ENCODE measurements around the gene BORCS6.

DNA sequence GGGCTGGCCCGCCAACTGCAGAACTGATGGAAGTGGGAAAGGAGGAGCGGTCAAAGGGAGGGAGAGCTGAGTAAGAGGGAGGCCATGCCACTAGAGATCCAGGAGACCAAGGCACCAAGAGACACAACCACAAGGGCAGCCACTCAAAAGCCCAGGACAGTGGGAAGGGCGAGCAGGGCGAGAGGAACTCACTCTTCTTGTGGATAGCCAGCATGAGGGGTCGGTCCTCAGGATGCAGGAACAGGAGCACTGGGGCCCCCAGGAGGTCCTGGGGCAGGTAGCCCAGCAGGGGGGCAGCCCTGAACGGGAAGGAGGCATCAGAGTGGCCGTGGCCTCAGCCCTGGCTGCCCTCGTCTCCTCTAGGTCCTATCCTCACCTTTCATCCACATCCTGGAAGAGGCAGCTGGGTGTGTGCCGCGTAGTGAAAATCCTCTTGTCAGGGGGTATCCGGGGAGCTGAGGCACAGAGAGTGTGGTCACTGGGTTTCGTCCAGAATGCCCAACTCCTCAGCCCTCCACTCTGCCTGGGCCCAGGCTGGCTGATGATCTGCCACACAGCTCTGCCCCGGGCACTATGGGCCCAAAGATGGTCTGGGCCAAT lies 42.1 kb downstream of the BORCS6 start:
- TF ChIP-seq TAF1 (conservative IDR thresholded peaks at IDR 0.05) (no peak), JUND (IDR thresholded peaks at IDR 0.05) (no peak), SP1 (IDR thresholded peaks at IDR 0.05) (no peak)
- TF ChIP-seq, protein P1, sequence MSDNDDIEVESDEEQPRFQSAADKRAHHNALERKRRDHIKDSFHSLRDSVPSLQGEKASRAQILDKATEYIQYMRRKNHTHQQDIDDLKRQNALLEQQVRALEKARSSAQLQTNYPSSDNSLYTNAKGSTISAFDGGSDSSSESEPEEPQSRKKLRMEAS (IDR thresholded peaks at IDR 0.05), result no peak
- TF ChIP-seq, protein P2, sequence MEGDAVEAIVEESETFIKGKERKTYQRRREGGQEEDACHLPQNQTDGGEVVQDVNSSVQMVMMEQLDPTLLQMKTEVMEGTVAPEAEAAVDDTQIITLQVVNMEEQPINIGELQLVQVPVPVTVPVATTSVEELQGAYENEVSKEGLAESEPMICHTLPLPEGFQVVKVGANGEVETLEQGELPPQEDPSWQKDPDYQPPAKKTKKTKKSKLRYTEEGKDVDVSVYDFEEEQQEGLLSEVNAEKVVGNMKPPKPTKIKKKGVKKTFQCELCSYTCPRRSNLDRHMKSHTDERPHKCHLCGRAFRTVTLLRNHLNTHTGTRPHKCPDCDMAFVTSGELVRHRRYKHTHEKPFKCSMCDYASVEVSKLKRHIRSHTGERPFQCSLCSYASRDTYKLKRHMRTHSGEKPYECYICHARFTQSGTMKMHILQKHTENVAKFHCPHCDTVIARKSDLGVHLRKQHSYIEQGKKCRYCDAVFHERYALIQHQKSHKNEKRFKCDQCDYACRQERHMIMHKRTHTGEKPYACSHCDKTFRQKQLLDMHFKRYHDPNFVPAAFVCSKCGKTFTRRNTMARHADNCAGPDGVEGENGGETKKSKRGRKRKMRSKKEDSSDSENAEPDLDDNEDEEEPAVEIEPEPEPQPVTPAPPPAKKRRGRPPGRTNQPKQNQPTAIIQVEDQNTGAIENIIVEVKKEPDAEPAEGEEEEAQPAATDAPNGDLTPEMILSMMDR (IDR thresholded peaks at IDR 0.05; ENCODE audit: low read depth, low read length, missing input control), result no peak

Data from liver (tissue), 3 donors.